ENCODE measurements around the gene TMEM229A. TPM values are rescaled to one million over a fixed set of nuclear protein-coding genes. Genes with fewer than 3 reads are reported as not detected.

The TMEM229A gene
- total and polyA plus RNA-seq, 9 of the 15 experiments (the other 6 are each of a cell fraction or from before 2014, with no cell fraction given): not detected

DNA sequence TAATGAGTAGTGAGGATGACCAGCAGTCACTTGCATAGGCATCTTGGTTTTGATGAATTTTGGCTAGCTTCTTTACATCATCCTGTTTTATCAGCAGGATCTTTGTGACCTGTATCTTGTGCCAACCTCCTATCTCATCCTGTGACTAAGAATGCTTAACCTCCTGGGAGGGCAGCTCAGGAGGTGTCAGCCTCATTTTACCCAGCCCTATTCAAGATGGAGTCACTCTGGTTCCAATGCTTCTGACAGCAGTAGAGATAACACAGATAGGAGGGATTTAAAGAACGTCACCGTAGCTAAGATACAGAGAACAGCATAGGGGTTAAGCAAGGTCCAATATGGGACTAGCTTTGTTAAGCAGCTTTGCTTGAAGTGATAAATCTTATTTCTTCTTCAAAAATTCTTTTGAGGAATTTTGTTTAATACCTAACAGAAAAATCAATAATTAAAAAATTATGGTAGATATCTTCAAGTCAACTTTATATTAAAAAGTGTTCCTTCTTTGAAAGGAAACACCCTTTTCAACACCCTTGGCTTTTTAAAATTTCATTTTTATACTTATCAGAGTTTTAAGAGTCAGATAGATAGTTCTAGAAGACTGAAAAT lies 39.9 kb downstream of the TMEM229A start (continued):
- TF ChIP-seq SNIP1 (IDR thresholded peaks at IDR 0.05; ENCODE audit: low read depth) (no peak), SRSF9 (IDR thresholded peaks at IDR 0.05; ENCODE audit: borderline replicate concordance, low read depth, low read length) (no peak), ZNF668 (CRISPR knock-in tag; IDR thresholded peaks at IDR 0.05) (peak; percentile 93; the same call in 1 of the 2 replicates), ZNF146 (CRISPR knock-in tag; IDR thresholded peaks at IDR 0.05; ENCODE audit: unreplicated experiment) (no peak), CBX1 (IDR thresholded peaks at IDR 0.05; ENCODE audit: low read depth) (no peak), PTBP1 (IDR thresholded peaks at IDR 0.05; ENCODE audit: low read depth, low read length) (no peak)
- TF ChIP-seq, protein P1, sequence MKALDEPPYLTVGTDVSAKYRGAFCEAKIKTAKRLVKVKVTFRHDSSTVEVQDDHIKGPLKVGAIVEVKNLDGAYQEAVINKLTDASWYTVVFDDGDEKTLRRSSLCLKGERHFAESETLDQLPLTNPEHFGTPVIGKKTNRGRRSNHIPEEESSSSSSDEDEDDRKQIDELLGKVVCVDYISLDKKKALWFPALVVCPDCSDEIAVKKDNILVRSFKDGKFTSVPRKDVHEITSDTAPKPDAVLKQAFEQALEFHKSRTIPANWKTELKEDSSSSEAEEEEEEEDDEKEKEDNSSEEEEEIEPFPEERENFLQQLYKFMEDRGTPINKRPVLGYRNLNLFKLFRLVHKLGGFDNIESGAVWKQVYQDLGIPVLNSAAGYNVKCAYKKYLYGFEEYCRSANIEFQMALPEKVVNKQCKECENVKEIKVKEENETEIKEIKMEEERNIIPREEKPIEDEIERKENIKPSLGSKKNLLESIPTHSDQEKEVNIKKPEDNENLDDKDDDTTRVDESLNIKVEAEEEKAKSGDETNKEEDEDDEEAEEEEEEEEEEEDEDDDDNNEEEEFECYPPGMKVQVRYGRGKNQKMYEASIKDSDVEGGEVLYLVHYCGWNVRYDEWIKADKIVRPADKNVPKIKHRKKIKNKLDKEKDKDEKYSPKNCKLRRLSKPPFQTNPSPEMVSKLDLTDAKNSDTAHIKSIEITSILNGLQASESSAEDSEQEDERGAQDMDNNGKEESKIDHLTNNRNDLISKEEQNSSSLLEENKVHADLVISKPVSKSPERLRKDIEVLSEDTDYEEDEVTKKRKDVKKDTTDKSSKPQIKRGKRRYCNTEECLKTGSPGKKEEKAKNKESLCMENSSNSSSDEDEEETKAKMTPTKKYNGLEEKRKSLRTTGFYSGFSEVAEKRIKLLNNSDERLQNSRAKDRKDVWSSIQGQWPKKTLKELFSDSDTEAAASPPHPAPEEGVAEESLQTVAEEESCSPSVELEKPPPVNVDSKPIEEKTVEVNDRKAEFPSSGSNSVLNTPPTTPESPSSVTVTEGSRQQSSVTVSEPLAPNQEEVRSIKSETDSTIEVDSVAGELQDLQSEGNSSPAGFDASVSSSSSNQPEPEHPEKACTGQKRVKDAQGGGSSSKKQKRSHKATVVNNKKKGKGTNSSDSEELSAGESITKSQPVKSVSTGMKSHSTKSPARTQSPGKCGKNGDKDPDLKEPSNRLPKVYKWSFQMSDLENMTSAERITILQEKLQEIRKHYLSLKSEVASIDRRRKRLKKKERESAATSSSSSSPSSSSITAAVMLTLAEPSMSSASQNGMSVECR (CRISPR knock-in tag; IDR thresholded peaks at IDR 0.05): no peak
- TF ChIP-seq, protein P2, sequence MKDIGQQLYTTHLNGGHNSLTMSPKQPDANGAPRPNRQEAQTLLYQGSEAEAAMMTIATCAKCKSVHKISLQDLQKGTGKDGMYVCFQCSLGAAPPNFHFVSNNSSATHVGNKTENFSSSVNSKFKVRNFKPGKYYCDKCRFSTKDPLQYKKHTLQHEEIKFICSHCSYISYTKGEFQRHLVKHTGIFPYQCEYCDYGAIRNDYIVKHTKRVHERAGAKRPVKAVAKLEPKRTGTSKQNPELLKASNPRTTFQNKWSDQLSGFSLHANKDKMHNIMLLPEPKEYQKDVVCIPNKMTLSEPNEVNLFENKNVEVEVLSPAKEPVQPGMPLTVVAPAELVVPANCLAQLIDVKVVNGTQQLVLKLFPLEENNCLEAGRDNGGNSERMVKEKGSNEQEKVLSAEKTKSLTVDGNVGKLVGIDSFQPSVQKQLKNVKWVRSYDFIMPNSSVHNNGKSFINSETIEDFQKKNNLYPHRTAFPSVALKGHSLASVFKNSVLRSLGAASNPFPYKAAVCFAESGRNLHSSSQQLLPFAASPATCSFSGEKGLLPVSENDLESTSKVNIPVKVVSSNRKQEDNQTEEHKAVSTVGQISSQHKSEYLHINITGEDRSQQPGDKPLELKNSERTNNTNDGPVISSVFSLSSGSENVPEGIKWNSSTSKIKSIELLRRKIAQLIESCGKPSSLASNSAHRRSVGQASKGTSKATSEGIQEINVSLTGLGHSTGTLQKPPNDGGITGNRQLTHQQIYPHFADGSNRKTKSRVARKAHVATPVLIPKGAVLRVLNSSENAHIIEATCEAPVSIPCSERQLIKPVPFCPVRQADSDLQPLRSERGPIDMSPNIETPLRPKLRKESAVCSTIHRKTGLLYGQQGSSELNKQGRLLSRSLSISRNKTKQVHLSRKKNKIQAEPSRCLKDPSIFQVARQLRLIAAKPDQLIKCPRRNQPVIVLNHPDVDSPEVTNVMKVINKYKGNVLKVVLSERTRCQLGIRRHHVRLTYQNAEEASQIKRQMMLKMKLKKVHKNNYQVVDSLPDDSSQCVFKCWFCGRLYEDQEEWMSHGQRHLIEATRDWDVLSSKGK (CRISPR knock-in tag; IDR thresholded peaks at IDR 0.05): peak; percentile 86; the same call in 1 of the 2 replicates
- TF ChIP-seq, protein P3, sequence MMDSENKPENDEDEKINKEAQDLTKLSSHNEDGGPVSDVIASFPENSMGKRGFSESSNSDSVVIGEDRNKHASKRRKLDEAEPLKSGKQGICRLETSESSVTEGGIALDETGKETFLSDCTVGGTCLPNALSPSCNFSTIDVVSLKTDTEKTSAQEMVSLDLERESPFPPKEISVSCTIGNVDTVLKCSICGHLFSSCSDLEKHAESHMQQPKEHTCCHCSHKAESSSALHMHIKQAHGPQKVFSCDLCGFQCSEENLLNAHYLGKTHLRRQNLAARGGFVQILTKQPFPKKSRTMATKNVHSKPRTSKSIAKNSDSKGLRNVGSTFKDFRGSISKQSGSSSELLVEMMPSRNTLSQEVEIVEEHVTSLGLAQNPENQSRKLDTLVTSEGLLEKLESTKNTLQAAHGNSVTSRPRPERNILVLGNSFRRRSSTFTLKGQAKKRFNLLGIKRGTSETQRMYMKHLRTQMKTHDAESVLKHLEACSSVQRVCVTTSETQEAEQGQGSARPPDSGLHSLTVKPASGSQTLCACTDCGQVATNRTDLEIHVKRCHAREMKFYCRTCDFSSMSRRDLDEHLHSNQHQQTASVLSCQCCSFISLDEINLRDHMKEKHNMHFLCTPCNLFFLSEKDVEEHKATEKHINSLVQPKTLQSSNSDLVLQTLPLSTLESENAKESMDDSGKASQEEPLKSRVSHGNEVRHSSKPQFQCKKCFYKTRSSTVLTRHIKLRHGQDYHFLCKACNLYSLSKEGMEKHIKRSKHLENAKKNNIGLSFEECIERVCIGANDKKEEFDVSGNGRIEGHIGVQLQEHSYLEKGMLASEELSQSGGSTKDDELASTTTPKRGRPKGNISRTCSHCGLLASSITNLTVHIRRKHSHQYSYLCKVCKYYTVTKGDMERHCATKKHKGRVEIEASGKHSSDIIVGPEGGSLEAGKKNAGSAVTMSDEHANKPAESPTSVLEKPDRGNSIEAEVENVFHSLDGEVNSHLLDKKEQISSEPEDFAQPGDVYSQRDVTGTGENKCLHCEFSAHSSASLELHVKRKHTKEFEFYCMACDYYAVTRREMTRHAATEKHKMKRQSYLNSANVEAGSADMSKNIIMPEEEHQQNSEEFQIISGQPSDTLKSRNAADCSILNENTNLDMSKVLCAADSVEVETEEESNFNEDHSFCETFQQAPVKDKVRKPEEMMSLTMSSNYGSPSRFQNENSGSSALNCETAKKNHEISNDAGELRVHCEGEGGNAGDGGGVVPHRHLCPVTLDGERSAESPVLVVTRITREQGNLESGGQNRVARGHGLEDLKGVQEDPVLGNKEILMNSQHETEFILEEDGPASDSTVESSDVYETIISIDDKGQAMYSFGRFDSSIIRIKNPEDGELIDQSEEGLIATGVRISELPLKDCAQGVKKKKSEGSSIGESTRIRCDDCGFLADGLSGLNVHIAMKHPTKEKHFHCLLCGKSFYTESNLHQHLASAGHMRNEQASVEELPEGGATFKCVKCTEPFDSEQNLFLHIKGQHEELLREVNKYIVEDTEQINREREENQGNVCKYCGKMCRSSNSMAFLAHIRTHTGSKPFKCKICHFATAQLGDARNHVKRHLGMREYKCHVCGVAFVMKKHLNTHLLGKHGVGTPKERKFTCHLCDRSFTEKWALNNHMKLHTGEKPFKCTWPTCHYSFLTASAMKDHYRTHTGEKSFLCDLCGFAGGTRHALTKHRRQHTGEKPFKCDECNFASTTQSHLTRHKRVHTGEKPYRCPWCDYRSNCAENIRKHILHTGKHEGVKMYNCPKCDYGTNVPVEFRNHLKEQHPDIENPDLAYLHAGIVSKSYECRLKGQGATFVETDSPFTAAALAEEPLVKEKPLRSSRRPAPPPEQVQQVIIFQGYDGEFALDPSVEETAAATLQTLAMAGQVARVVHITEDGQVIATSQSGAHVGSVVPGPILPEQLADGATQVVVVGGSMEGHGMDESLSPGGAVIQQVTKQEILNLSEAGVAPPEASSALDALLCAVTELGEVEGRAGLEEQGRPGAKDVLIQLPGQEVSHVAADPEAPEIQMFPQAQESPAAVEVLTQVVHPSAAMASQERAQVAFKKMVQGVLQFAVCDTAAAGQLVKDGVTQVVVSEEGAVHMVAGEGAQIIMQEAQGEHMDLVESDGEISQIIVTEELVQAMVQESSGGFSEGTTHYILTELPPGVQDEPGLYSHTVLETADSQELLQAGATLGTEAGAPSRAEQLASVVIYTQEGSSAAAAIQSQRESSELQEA (IDR thresholded peaks at IDR 0.05; ENCODE audit: low read depth): no peak
- TF ChIP-seq, protein P4, sequence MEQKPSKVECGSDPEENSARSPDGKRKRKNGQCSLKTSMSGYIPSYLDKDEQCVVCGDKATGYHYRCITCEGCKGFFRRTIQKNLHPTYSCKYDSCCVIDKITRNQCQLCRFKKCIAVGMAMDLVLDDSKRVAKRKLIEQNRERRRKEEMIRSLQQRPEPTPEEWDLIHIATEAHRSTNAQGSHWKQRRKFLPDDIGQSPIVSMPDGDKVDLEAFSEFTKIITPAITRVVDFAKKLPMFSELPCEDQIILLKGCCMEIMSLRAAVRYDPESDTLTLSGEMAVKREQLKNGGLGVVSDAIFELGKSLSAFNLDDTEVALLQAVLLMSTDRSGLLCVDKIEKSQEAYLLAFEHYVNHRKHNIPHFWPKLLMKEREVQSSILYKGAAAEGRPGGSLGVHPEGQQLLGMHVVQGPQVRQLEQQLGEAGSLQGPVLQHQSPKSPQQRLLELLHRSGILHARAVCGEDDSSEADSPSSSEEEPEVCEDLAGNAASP (IDR thresholded peaks at IDR 0.05): no peak
